Testis (tissue), 2 donors: ENCODE data around the gene JPH2.

ENCODE experiments used
- CTCF ChIP-seq, 3 experiments: fragments of 450-650 bp in 2 of 3; fragments of 200-600 bp in 1 of 3; sonication (generic) in 1 of 3; IDR thresholded peaks; one replicate each; pipeline ENCODE4 v1.5.1; 2016 to 2019; ENCODE audit warnings: antibody characterized with exemption in 3 of 3, mild to moderate bottlenecking in 2 of 3, moderate library complexity in 1 of 3
- POLR2A ChIP-seq: fragments of 450-650 bp; IDR thresholded peaks from one replicate; pipeline ENCODE4 v1.6.1; 2017; ENCODE audit warnings: antibody characterized with exemption, mild to moderate bottlenecking, moderate library complexity

GRCh38 chr20:44123874-44124535 is 63.0 kb downstream of the JPH2 start:
- TF ChIP-seq CTCF (IDR thresholded peaks at IDR 0.05) (no peak), POLR2A (no peak)
